Measurements from ENCODE around the gene TFIP11. TPM values are rescaled to one million over a fixed set of nuclear protein-coding genes. Genes with fewer than 3 reads are reported as not detected.

The TFIP11 gene
- total RNA-seq (2016; rRNA removed; fragmentation: Illumina TruSeq; extraction: Trizol) = 20.8 and 22.8 TPM in 2 replicates
- total RNA-seq (2016; cell fraction: cytosol; rRNA removed; fragmentation: Illumina TruSeq; extraction: Trizol; ENCODE audit: low read depth) = 2.5 and 2.8 TPM in 2 replicates
- total RNA-seq (2016; cell fraction: insoluble cytoplasmic fraction; rRNA removed; fragmentation: Illumina TruSeq; extraction: Trizol) = 20.2 and 22.6 TPM in 2 replicates
- total RNA-seq (2016; cell fraction: membrane; rRNA removed; fragmentation: Illumina TruSeq; extraction: Trizol) = 4.9 and 5.7 TPM in 2 replicates
- 17.0 and 24.6 TPM in 2 replicates for total RNA-seq (2016; cell fraction: nucleus; rRNA removed; fragmentation: Illumina TruSeq; extraction: Trizol)
- polyA plus RNA-seq (2011; rRNA removed) = 15.4 and 18.4 TPM in 2 replicates
- polyA plus RNA-seq (2011; cell fraction: cytosol; rRNA removed) = 11.9 and 14.9 TPM in 2 replicates
- 19.7 and 24.6 TPM in 2 replicates for polyA plus RNA-seq (2011; cell fraction: nucleus; rRNA removed)
- 11.8 and 16.2 TPM in 2 replicates for polyA plus RNA-seq (2012)
- polyA plus RNA-seq (2016; cell fraction: cytosol; fragmentation: Illumina TruSeq; extraction: Trizol; ENCODE audit: low read depth) = 0.94 and 1.1 TPM in 2 replicates
- 16.1 and 16.3 TPM in 2 replicates for polyA plus RNA-seq (2016; cell fraction: insoluble cytoplasmic fraction; fragmentation: Illumina TruSeq; extraction: Trizol; ENCODE audit: low read depth)
- 1.7 and 2.2 TPM in 2 replicates for polyA plus RNA-seq (2016; cell fraction: membrane; fragmentation: Illumina TruSeq; extraction: Trizol; ENCODE audit: low read depth)
- polyA plus RNA-seq (2016; cell fraction: nucleus; fragmentation: Illumina TruSeq; extraction: Trizol; ENCODE audit: insufficient read depth, low read depth) = 22.2 and 27.8 TPM in 2 replicates
- polyA minus RNA-seq (2011; rRNA and poly(A)+ RNA removed; ENCODE audit: low replicate concordance) = 32.9 and 35.2 TPM in 2 replicates
- 11.9 and 15.1 TPM in 2 replicates for polyA minus RNA-seq (2011; cell fraction: cytosol; rRNA and poly(A)+ RNA removed)
- polyA minus RNA-seq (2011; cell fraction: nucleus; rRNA and poly(A)+ RNA removed) = 30.3 and 31.2 TPM in 2 replicates
- percentile 60 among the genes with signal in this experiment for Bru-seq, nascent RNA
- BruChase-seq, experiment 1, labeled RNA remaining after a 6-hour chase = percentile 71 among the genes with signal in this experiment
- percentile 66 among the genes with signal in this experiment for BruChase-seq, experiment 2, labeled RNA remaining after a 2-hour chase
- long read RNA-seq, experiment 1, transcript TFIP11-204 (15 exons, 3,586 nt) = major isoform, 12 of 23 reads
- long read RNA-seq, experiment 1, partial matches to known transcripts = 8 of 23 reads
- long read RNA-seq, experiment 1, other reads (novel, unspliced or antisense) = 1 of 23 reads
- long read RNA-seq, experiment 2, transcript TFIP11-203 (14 exons, 2,974 nt) = minor isoform, 5 of 29 reads
- long read RNA-seq, experiment 2, transcript TFIP11-204 (15 exons, 3,586 nt) = major isoform, 12 of 29 reads
- long read RNA-seq, experiment 2, partial matches to known transcripts = 10 of 29 reads
- long read RNA-seq, experiment 2, other reads (novel, unspliced or antisense) = 2 of 29 reads

GRCh38 chr22:26512149-26512793 lies at the start of gene TFIP11:
Gene TFIP11, minus strand, starts transcription at chr22:26512473. Its CDS starts 2,201 bp downstream, at chr22:26510272.
- H3K4me2 ChIP-seq (ENCODE audit: low read depth, low read length) = peak within 1 kb of the TSS; percentile 95
- WGBS (ENCODE audit: low lambda C conversion rate) = under 1% methylated on average over 25 of the region's 40 CpGs
- no peaks in the 10 kb centered on the region; a peak in 1 of 5 replicates for H3K27me3 ChIP-seq (ENCODE audit: control insufficient read depth in 1 of 2, insufficient read depth in 2 of 2, low read length in 2 of 2)
- ChIA-PET CTCF (ENCODE audit: low intra/inter-chr PET ratio, low total read pairs) (no interaction called here), POLR2A (interaction anchor here (0.9 to 2.0 kb wide), 7 partner anchors 9 to 65 kb away, joined by 3 to 27 read pairs (median 5); partner anchors contain the start of genes HPS4 and SRRD)
- in situ Hi-C loops (cut with HindIII; ENCODE audit: extremely low pct_ligation_motif_present, low pct_unique_long_range_greater_than_20kb) (no loop called here), intact Hi-C loops (cut with micrococcal nuclease; ENCODE audit: unreplicated experiment) (loop anchor here (5.0 kb wide), 2 partner anchors 35 to 80 kb away; partner anchors contain the start of gene TPST2)
- peak within 1 kb of the TSS; percentile 73 for H3K27ac ChIP-seq (ENCODE audit: extremely low read length, insufficient read depth, low read length)
- peaks cover 21% of the 10 kb centered on the region for H3K4me1 ChIP-seq (ENCODE audit: insufficient read depth, low read length)
- FAIRE-seq = peak; percentile 81
- peak within 1 kb of the TSS; percentile 61 for H2AFZ ChIP-seq (ENCODE audit: low read length)
- H3K4me3 ChIP-seq (replicated peaks in 1 of 3; ENCODE audit: insufficient read depth in 1 of 3, low read depth in 2 of 3, low read length in 3 of 3) = peak within 1 kb of the TSS; percentile 85 to 99 (median 92)
- H3K36me3 ChIP-seq (replicated peaks in 1 of 2; ENCODE audit: control insufficient read depth in 1 of 2, insufficient read depth in 2 of 2, low read length in 2 of 2) = peaks cover 8 to 19% of the 10 kb centered on the region in 2 experiments; a peak in 4 of 5 replicates
- peak; percentile 99 for ATAC-seq
- no peaks in the 10 kb centered on the region for H3K9me3 ChIP-seq (ENCODE audit: low read length)
- H4K20me1 ChIP-seq (ENCODE audit: insufficient read depth, low read length) = no peaks in the 10 kb centered on the region
- peaks cover 18% of the 10 kb centered on the region for H3K79me2 ChIP-seq (ENCODE audit: insufficient read depth, low read length)
- BruUV-seq (replicated peaks) = no TSS peak
- peak; percentile 94 for DNase-seq (ENCODE audit: low spot score)
- H3K9ac ChIP-seq (ENCODE audit: insufficient read depth, low read depth, low read length) = peak within 1 kb of the TSS; percentile 92
- TF ChIP-seq ZNF691 (CRISPR knock-in tag; IDR thresholded peaks at IDR 0.05; ENCODE audit: borderline replicate concordance, low read depth) (peak; percentile 61; the same call in 1 of the 2 replicates), ZNF670 (CRISPR knock-in tag; IDR thresholded peaks at IDR 0.05; ENCODE audit: borderline replicate concordance) (peak; percentile 73; the same call in 1 of the 2 replicates), ZNF225 (CRISPR knock-in tag; IDR thresholded peaks at IDR 0.05) (0 out of 2 replicates have a peak, but pooled peaks have one; percentile 43), SAP130 (CRISPR knock-in tag; IDR thresholded peaks at IDR 0.05; ENCODE audit: low read depth) (peak; percentile 100), TBX2 (CRISPR knock-in tag; IDR thresholded peaks at IDR 0.05; ENCODE audit: borderline replicate concordance) (peak; percentile 60; the same call in 1 of the 2 replicates), GATAD2A (CRISPR knock-in tag; IDR thresholded peaks at IDR 0.05) (peak; percentile 47), ZNF350 (CRISPR knock-in tag; IDR thresholded peaks at IDR 0.05; ENCODE audit: borderline replicate concordance, low read depth) (peak; percentile 96), CEBPG (CRISPR knock-in tag; IDR thresholded peaks at IDR 0.05) (no peak), ASH2L (IDR thresholded peaks at IDR 0.05; ENCODE audit: insufficient read length, low read depth, low read length) (peak; percentile 79), MEIS1 (CRISPR knock-in tag; IDR thresholded peaks at IDR 0.05; ENCODE audit: borderline replicate concordance) (peak; percentile 90; the same call in 1 of the 2 replicates), ZBTB7A (CRISPR knock-in tag; IDR thresholded peaks at IDR 0.05) (peak; percentile 67; the same call in 1 of the 2 replicates), MYC (CRISPR knock-in tag; IDR thresholded peaks at IDR 0.05; ENCODE audit: borderline replicate concordance) (peak; percentile 95), BRF2 (CRISPR knock-in tag; IDR thresholded peaks at IDR 0.05) (no peak), SMAD9 (CRISPR knock-in tag; IDR thresholded peaks at IDR 0.05) (no peak)

Data from HepG2 (cell line).